GM18505 (cell line): ENCODE results near the gene DMRTC2.

Experiments used
- ATAC-seq: cut with Tn5 transposase; IDR thresholded peaks from one replicate; pipeline ENCODE4 v1.9.1; 2021; ENCODE audit not compliant: unreplicated experiment
- POLR2A ChIP-seq: IDR thresholded peaks from 4 replicates; pipeline ENCODE4 v1.6.1; 2011; ENCODE audit warnings: borderline replicate concordance; ENCODE audit not compliant: insufficient read depth, insufficient read length; ENCODE audit errors: extremely low read depth

The DMRTC2 gene

GRCh38 chr19:41845001-41845050, at the start of gene DMRTC2:
DMRTC2 (plus strand) TSS chr19:41845042; CDS start chr19:41847429, 2,387 bp downstream.
- no peak for TF ChIP-seq POLR2A
- no peak for ATAC-seq

GRCh38 chr19:41796362-41796761, 48.5 kb upstream of the DMRTC2 start, which contains the start of gene CEACAM3:
CEACAM3 (plus strand) TSS chr19:41796587; CDS start chr19:41796678, 91 bp downstream.
- ATAC-seq: no peak

GRCh38 chr19:41796901-41797300, 47.9 kb upstream of the DMRTC2 start:
- ATAC-seq: no peak
- no peak for TF ChIP-seq POLR2A

More at GRCh38 chr19:41796362-41796761, 48.5 kb upstream of the DMRTC2 start, which contains the start of gene CEACAM3:
- no peak for TF ChIP-seq POLR2A

GRCh38 chr19:41799444-41800000, 45.3 kb upstream of the DMRTC2 start:
- no peak for TF ChIP-seq POLR2A

GRCh38 chr19:41801031-41801430, 43.8 kb upstream of the DMRTC2 start:
- ATAC-seq: no peak

More at GRCh38 chr19:41799444-41800000, 45.3 kb upstream of the DMRTC2 start:
- ATAC-seq: no peak

GRCh38 chr19:41801792-41802211, 43.0 kb upstream of the DMRTC2 start:
- no peak for TF ChIP-seq POLR2A
- no peak for ATAC-seq

More at GRCh38 chr19:41801031-41801430, 43.8 kb upstream of the DMRTC2 start:
- no peak for TF ChIP-seq POLR2A

GRCh38 chr19:41802770-41803169, 42.1 kb upstream of the DMRTC2 start:
- no peak for TF ChIP-seq POLR2A
- no peak for ATAC-seq

GRCh38 chr19:41804336-41804735, 40.5 kb upstream of the DMRTC2 start:
- ATAC-seq: no peak

GRCh38 chr19:41807176-41807575, 37.7 kb upstream of the DMRTC2 start:
- ATAC-seq: no peak
- no peak for TF ChIP-seq POLR2A

More at GRCh38 chr19:41804336-41804735, 40.5 kb upstream of the DMRTC2 start:
- no peak for TF ChIP-seq POLR2A

GRCh38 chr19:41808663-41809566, 35.9 kb upstream of the DMRTC2 start:
- no peak for ATAC-seq

GRCh38 chr19:41810301-41810700, 34.5 kb upstream of the DMRTC2 start:
- TF ChIP-seq POLR2A: no peak
- ATAC-seq: no peak

More at GRCh38 chr19:41808663-41809566, 35.9 kb upstream of the DMRTC2 start:
- no peak for TF ChIP-seq POLR2A

GRCh38 chr19:41811036-41811435, 33.8 kb upstream of the DMRTC2 start:
- TF ChIP-seq POLR2A: no peak
- no peak for ATAC-seq

GRCh38 chr19:41811981-41812380, 32.9 kb upstream of the DMRTC2 start:
- TF ChIP-seq POLR2A: no peak
- ATAC-seq: no peak

- no peak for TF ChIP-seq POLR2A
- no peak for ATAC-seq
Measured at GRCh38 chr19:41813911-41814310, 30.9 kb upstream of the DMRTC2 start.
